ENCODE measurements around the gene PCDHA3. TPM values are rescaled to one million over a fixed set of nuclear protein-coding genes. Genes with fewer than 3 reads are reported as not detected.

PCDHA3 gene
- total RNA-seq, 1 experiment from 2014 or later: not detected

DNA sequence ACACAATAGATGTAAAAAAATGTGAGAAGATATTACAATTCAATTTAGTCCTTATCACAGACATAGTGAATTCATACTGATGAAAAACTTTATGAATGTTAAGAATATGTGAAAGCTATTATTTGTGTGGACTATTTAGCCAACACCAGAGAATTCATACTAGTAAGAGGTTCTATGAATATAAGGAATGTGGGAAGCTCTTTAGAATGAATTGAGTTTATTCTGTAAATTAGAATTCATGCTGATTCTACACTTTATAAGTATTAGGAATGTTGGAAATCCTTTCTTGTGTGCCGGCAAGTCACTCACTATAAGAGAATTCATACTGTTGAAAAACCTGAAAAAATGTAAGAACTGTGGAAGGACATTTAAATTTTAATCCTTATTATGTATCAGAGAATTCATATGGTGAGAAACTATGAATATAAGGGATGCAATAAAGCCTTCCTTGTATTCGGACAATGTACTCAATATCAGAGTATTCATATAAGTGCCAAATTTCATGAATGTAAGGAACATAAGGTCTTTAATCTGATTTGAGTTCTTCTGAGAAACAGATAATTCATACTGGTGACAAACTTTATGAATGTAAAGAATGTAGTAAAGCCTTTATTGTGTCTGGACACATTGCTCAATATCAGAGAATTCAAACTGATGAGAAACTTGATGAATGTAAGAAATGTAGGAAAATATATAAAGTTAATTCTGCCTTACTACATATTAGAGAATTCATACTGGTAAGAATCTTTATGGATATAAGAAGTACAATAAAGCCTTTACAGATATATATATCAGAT lies 36.5 kb upstream of the PCDHA3 start:
- no peak overlapping the region for H2AK5ac ChIP-seq (ENCODE audit: insufficient read length, low read length)
- no peaks in the 10 kb centered on the region for H3K4me1 ChIP-seq (ENCODE audit: insufficient read depth, low read length)
- peaks cover 74 to 85% of the 10 kb centered on the region in 2 experiments for H3K9me3 Mint-ChIP-seq
- no peak overlapping the region for H3K14ac ChIP-seq (ENCODE audit: insufficient read depth, low read length)
- H2BK12ac ChIP-seq (ENCODE audit: insufficient read length, low read depth, low read length): no peak overlapping the region
- H3K36me3 Mint-ChIP-seq (ENCODE audit: insufficient read depth in 1 of 3, low read depth in 3 of 3): peaks cover 10 to 42% (median 14%) of the 10 kb centered on the region in 3 experiments
- H2BK20ac ChIP-seq (ENCODE audit: low read depth, low read length, poor library complexity, severe bottlenecking): no peak overlapping the region
- no peak overlapping the region for H3K4ac ChIP-seq (ENCODE audit: low read depth, low read length)
- no peak overlapping the region for H3T11ph ChIP-seq (ENCODE audit: low read length)
- no peak overlapping the region for H3K27ac ChIP-seq (ENCODE audit: insufficient read length, low read depth, low read length)
- TF ChIP-seq, protein P1, sequence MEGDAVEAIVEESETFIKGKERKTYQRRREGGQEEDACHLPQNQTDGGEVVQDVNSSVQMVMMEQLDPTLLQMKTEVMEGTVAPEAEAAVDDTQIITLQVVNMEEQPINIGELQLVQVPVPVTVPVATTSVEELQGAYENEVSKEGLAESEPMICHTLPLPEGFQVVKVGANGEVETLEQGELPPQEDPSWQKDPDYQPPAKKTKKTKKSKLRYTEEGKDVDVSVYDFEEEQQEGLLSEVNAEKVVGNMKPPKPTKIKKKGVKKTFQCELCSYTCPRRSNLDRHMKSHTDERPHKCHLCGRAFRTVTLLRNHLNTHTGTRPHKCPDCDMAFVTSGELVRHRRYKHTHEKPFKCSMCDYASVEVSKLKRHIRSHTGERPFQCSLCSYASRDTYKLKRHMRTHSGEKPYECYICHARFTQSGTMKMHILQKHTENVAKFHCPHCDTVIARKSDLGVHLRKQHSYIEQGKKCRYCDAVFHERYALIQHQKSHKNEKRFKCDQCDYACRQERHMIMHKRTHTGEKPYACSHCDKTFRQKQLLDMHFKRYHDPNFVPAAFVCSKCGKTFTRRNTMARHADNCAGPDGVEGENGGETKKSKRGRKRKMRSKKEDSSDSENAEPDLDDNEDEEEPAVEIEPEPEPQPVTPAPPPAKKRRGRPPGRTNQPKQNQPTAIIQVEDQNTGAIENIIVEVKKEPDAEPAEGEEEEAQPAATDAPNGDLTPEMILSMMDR (conservative IDR thresholded peaks at IDR 0.05): no peak
- H2BK120ac ChIP-seq (ENCODE audit: low read depth, low read length, poor library complexity, severe bottlenecking): no peak overlapping the region
- no peaks in the 10 kb centered on the region for H3K27me3 ChIP-seq (ENCODE audit: insufficient read depth, low read length)
- no peak overlapping the region for H2BK5ac ChIP-seq (ENCODE audit: insufficient read length, low read length)
- no peak overlapping the region for H4K8ac ChIP-seq (replicated peaks; ENCODE audit: insufficient read length, low read depth, low read length)
- H4K5ac ChIP-seq (ENCODE audit: insufficient read length, low read depth, low read length): no peak overlapping the region
- H3K23ac ChIP-seq (ENCODE audit: insufficient read length, low read depth, low read length): no peak overlapping the region
- no peak overlapping the region for H2BK15ac ChIP-seq (ENCODE audit: low read depth, low read length)
- H3K23me2 ChIP-seq (ENCODE audit: insufficient read length, low read depth, low read length, poor library complexity, severe bottlenecking): no peaks in the 10 kb centered on the region
- H3K9me3 ChIP-seq (ENCODE audit: control insufficient read depth, low read depth, low read length): peaks cover 51% of the 10 kb centered on the region
- H3K27ac Mint-ChIP-seq: no peak overlapping the region
- H3K18ac ChIP-seq (ENCODE audit: insufficient read length, low read depth, low read length): no peak overlapping the region
- H3K79me2 ChIP-seq (ENCODE audit: insufficient read depth, low read length): no peaks in the 10 kb centered on the region
- H3K79me1 ChIP-seq (ENCODE audit: insufficient read depth, low read depth, low read length, poor library complexity, severe bottlenecking): no peaks in the 10 kb centered on the region
- H2AFZ ChIP-seq (ENCODE audit: low read length): no peak overlapping the region
- no peak overlapping the region for H4K91ac ChIP-seq (ENCODE audit: insufficient read length, low read depth, low read length)
- no peaks in the 10 kb centered on the region for H4K20me1 ChIP-seq (ENCODE audit: control insufficient read depth, insufficient read depth, insufficient read length)
- DNase-seq: no peak
- H3K56ac ChIP-seq (ENCODE audit: insufficient read length, low read depth, low read length): no peak overlapping the region
- peaks cover 7% of the 10 kb centered on the region for H3K27me3 Mint-ChIP-seq (ENCODE audit: low read depth)
- no peak overlapping the region for H3K4me3 Mint-ChIP-seq
- no peaks in the 10 kb centered on the region for H3K4me1 Mint-ChIP-seq
- no peak overlapping the region for H3K9ac ChIP-seq (ENCODE audit: extremely low read depth, insufficient read length, low read length)
- no CpG with 5 or more reads among the region's 2 CpGs for WGBS (ENCODE audit: extremely low coverage, insufficient read length, low lambda C conversion rate)
- H3K4me2 ChIP-seq (ENCODE audit: insufficient read depth, insufficient read length, low read length): no peak overlapping the region
